K562 (cell line): Measurements from ENCODE around the gene PI4KA. TPM values are rescaled to one million over a fixed set of nuclear protein-coding genes. Genes with fewer than 3 reads are reported as not detected.

Experiments used
- CHD1 ChIP-seq: fragments of 200-600 bp; sonication (generic); IDR thresholded peaks from one replicate; pipeline ENCODE4 v1.6.1; 2012; ENCODE audit warnings: mild to moderate bottlenecking, moderate library complexity, low read length, inconsistent platforms
- GATAD2A ChIP-seq: fragments of 450-650 bp; IDR thresholded peaks from 2 replicates; pipeline ENCODE4 v1.6.1; 2017
- HES1 ChIP-seq: fragments of 450-650 bp; IDR thresholded peaks from 2 replicates; pipeline ENCODE4 v1.6.1; 2016; ENCODE audit warnings: low read depth, mild to moderate bottlenecking, moderate library complexity
- HNRNPK ChIP-seq: fragments of 200-400 bp; formaldehyde crosslinking; IDR thresholded peaks from one replicate; pipeline ENCODE4 v1.6.1; 2018; ENCODE audit warnings: mild to moderate bottlenecking, low read depth, low read length; ENCODE audit not compliant: poor library complexity, severe bottlenecking
- MGA ChIP-seq: fragments of 450-650 bp; IDR thresholded peaks from 2 replicates; pipeline ENCODE4 v1.6.1; 2016; ENCODE audit warnings: mild to moderate bottlenecking, moderate library complexity
- MTF1 ChIP-seq: fragments of 250-450 bp; sonication (Bioruptor Pico); IDR thresholded peaks from 2 replicates; pipeline ENCODE4 v1.9.0; 2021; ENCODE audit warnings: moderate library complexity, mild to moderate bottlenecking, inconsistent platforms, borderline replicate concordance
- PRDM10 ChIP-seq: fragments of 450-650 bp; IDR thresholded peaks from 2 replicates; pipeline ENCODE4 v1.6.1; 2018; ENCODE audit not compliant: partially characterized antibody
- SRSF1 ChIP-seq: fragments of 200-400 bp; formaldehyde crosslinking; IDR thresholded peaks from 2 replicates; pipeline ENCODE4 v1.6.1; 2017; ENCODE audit warnings: mild to moderate bottlenecking, low read depth, low read length, moderate library complexity
- XRCC5 ChIP-seq: fragments of 200-400 bp; formaldehyde crosslinking; IDR thresholded peaks from 2 replicates; pipeline ENCODE4 v1.6.1; 2017; ENCODE audit warnings: low read depth, mild to moderate bottlenecking, low read length
- ZBTB17 ChIP-seq: fragments of 450-650 bp; formaldehyde crosslinking; IDR thresholded peaks from 2 replicates; pipeline ENCODE4 v1.4.0; 2020; ENCODE audit warnings: mild to moderate bottlenecking
- ZNF584 ChIP-seq: fragments of 200-800 bp; sonication (Bioruptor generic); IDR thresholded peaks from 2 replicates; pipeline ENCODE4 v1.6.1; 2016; ENCODE audit warnings: low read depth, mild to moderate bottlenecking, missing genetic modification characterization, missing compliant biosample characterization
- ZNF586 ChIP-seq: fragments of 450-650 bp; formaldehyde crosslinking; conservative IDR thresholded peaks from 2 replicates; pipeline ENCODE4 v1.4.0; 2020; ENCODE audit warnings: mild to moderate bottlenecking, moderate library complexity
- polyA plus RNA-seq, 8 experiments: library from polyadenylated mRNA; depleted of rRNA in 4 of 8; stranded (reverse) in 5 of 8; unstranded in 3 of 8; fragments of >200 nt; fragmentation: Nextera tagmentation in 2 of 8; fragmentation: Illumina TruSeq in 1 of 8; extraction: Ambion mirVana in 2 of 8; extraction: Trizol in 1 of 8; gene quantifications; 2 replicates each; pipeline versions ENCODE4 v1.2.1 to v1.2.3, GENCODE V29; 2011 to 2014; ENCODE audit warnings: inconsistent platforms in 1 of 8, missing spikeins in 1 of 8
- total RNA-seq, 7 experiments: library from RNA; depleted of rRNA in 6 of 7; stranded (reverse); fragments of >200 nt in 6 of 7; fragmentation: Illumina TruSeq in 2 of 7; extraction: Trizol in 2 of 7; gene quantifications; 2 replicates each; pipeline versions ENCODE4 v1.2.1 to v1.2.3, GENCODE V29; 2011 to 2021; ENCODE audit warnings: low replicate concordance in 1 of 7

PI4KA gene
- total and polyA plus RNA-seq, 9 of the 15 experiments (the other 6 are each of a cell fraction or from before 2014, with no cell fraction given) = 7.3 to 187 (median 84.7) TPM

- no peak for TF ChIP-seq MGA
- TF ChIP-seq ZBTB17 (CRISPR knock-in tag) = no peak; the same call in 1 of the 2 replicates
- no peak for TF ChIP-seq CHD1
- no peak for TF ChIP-seq PRDM10
- no peak for TF ChIP-seq HNRNPK
- no peak for TF ChIP-seq GATAD2A
- TF ChIP-seq ZNF584 (CRISPR knock-in tag) = no peak
- no peak for TF ChIP-seq MTF1
- TF ChIP-seq HES1 = no peak
- no peak for TF ChIP-seq XRCC5
- no peak for TF ChIP-seq ZNF586 (CRISPR knock-in tag)
- TF ChIP-seq SRSF1 = no peak
Observed at GRCh38 chr22:20840646-20841371, 17.8 kb downstream of the PI4KA start (continued).
